BJ (cell line): Measurements from ENCODE around the gene SCYGR7. TPM values are rescaled to one million over a fixed set of nuclear protein-coding genes. Genes with fewer than 3 reads are reported as not detected.
"Not testable (repeated sequence)": the region's sequence is repeated elsewhere in the genome, so short reads cannot be mapped to it uniquely, and the experiment has no call there.

Experiments used
- CTCF ChIA-PET: fragments of 350-600 bp; formaldehyde crosslinking; extraction: SDS; loops from one replicate; lab custom pipeline; 2021; ENCODE audit warnings: antibody characterized with exemption, inconsistent platforms; lab: Yijun Ruan, JAX
- POLR2A ChIA-PET: fragments of 300-600 bp; sonication (Branson Sonifier 250); formaldehyde crosslinking; extraction: SDS; loops from one replicate; lab custom pipeline; 2021; ENCODE audit warnings: antibody characterized with exemption; lab: Charles Lee
- DNase-seq: peaks from one replicate; pipeline ENCODE4 v3.0.0-alpha.2; 2011; ENCODE audit warnings: low read depth
- H3K27me3 ChIP-seq: 2 replicates; pipeline ENCODE4 v1.6.0; 2011; ENCODE audit warnings: low read length; ENCODE audit not compliant: control insufficient read depth, insufficient read depth
- H3K36me3 ChIP-seq: 2 replicates; pipeline ENCODE4 v1.5.1; 2011; ENCODE audit warnings: low read length; ENCODE audit not compliant: control insufficient read depth, insufficient read depth
- H3K4me3 ChIP-seq: 2 replicates; pipeline ENCODE4 v1.5.1; 2011; ENCODE audit warnings: low read depth, mild to moderate bottlenecking, control low read depth, low read length
- polyA plus RNA-seq: library from polyadenylated mRNA; depleted of rRNA; stranded (reverse); fragments of >200 nt; gene quantifications from 2 replicates; pipeline ENCODE4 v1.2.3, GENCODE V29; 2011
- TF ChIP-seq, protein P1 (sequence below): IDR thresholded peaks from 2 replicates; pipeline ENCODE4 v1.5.1; 2011; ENCODE audit warnings: low read depth, mild to moderate bottlenecking, control low read depth, inconsistent platforms, low read length, moderate library complexity; ENCODE audit not compliant: insufficient read depth

SCYGR7 gene
- polyA plus RNA-seq, 1 experiment = not detected

DNA sequence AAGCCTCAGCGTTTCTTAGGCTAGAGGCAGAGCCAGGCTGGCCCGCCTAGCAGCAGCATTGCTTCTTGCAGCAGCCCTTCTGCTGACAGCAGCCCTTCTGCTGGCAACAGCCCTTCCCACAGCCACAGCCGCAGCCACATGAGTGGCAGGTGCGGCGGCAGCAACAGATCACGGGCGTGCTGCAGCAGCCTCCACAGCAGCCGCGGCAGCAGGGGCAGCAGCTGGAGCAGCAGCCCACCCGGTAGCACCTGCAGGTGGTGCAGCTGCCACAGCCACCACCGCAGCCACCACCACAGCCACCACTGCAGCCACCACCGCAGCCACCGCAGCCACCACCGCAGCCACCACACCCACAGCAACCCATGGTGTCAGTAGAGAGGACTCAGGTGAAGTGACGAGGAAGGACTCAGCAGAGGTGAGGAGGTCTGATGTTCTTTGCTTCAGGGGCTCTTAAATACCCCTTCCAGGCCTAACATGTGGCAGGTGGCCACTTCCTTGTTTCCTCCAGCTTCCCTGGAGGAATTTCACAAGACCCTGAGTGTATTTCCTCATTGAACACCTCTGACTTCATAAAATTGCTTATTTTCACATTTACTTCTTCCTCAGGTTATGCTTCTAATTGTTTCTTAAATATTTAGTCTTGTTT, 3.6 kb upstream of the SCYGR7 start, which contains the start of gene SCYGR6:
Gene SCYGR6, minus strand, starts transcription at position 364 of the 646 bp plus-strand sequence. Its CDS starts 0 bp downstream, at position 364.
- H3K4me3 ChIP-seq = no peak within 1 kb of the TSS
- ChIA-PET CTCF (interaction anchor here (1.5 kb wide), 1 partner anchor 319 kb away, joined by 3 read pairs; no protein-coding TSS in a partner anchor), POLR2A (no interaction called here)
- DNase-seq = no peak
- TF ChIP-seq, protein P1, sequence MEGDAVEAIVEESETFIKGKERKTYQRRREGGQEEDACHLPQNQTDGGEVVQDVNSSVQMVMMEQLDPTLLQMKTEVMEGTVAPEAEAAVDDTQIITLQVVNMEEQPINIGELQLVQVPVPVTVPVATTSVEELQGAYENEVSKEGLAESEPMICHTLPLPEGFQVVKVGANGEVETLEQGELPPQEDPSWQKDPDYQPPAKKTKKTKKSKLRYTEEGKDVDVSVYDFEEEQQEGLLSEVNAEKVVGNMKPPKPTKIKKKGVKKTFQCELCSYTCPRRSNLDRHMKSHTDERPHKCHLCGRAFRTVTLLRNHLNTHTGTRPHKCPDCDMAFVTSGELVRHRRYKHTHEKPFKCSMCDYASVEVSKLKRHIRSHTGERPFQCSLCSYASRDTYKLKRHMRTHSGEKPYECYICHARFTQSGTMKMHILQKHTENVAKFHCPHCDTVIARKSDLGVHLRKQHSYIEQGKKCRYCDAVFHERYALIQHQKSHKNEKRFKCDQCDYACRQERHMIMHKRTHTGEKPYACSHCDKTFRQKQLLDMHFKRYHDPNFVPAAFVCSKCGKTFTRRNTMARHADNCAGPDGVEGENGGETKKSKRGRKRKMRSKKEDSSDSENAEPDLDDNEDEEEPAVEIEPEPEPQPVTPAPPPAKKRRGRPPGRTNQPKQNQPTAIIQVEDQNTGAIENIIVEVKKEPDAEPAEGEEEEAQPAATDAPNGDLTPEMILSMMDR = no peak
- H3K27me3 ChIP-seq = no peaks in the 10 kb centered on the region
- H3K36me3 ChIP-seq = no peaks in the 10 kb centered on the region

DNA sequence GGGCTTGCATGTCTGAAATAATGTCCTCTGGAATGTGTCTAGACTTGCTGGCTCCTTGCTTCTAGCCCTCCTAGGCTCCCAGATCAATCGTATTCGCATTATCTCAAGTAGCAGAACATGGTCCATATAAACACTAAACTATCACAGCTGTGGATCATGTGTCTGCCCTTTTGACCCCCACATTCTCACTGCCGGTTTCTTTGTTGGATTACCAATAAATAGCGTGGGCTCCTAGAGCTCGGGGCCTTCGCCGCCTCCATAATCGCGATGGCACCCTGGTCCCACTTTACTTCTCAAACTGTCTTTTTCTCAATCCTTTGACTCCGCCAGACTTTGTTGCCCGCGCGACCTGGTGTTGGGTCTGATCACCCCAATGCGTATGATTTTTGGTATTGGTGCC, 11.2 kb downstream of the SCYGR7 start:
- Histone ChIP-seq H3K36me3 (no peaks in the 10 kb centered on the region), H3K27me3 (no peaks in the 10 kb centered on the region), H3K4me3 (no peak overlapping the region)
- CTCF ChIA-PET = interaction anchor here (1.0 to 1.2 kb wide), 3 partner anchors 19 to 81 kb away, joined by 3 to 4 read pairs (median 3); no protein-coding TSS in a partner anchor
- TF ChIP-seq, protein P1 = no peak
- no peak for DNase-seq
- POLR2A ChIA-PET = no interaction called here

DNA sequence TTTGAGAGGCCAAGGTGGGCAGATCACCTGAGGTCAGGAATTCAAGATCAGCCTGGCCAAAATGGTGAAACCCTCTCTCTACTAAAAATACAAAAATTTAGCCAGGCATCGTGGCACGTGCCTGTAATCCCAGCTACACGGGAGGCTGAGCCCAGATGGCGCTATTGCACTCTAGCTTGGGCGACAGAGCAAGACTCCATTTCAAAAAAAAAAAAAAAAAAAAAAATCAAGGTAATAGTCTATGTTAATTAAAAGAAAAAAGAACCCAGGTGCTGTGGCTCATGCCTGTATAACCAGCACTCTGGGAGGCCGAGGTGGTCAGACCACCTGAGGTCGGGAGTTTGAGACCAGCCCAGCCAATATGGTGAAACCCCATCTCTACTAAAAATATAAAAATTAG, 12.6 kb downstream of the SCYGR7 start:
- H3K27me3 ChIP-seq, DNase-seq, H3K4me3 ChIP-seq, H3K36me3 ChIP-seq, POLR2A ChIA-PET: not testable (repeated sequence)
- CTCF ChIA-PET = interaction anchor here (0.9 kb wide), 1 partner anchor 24 kb away, joined by 3 read pairs; no protein-coding TSS in a partner anchor

DNA sequence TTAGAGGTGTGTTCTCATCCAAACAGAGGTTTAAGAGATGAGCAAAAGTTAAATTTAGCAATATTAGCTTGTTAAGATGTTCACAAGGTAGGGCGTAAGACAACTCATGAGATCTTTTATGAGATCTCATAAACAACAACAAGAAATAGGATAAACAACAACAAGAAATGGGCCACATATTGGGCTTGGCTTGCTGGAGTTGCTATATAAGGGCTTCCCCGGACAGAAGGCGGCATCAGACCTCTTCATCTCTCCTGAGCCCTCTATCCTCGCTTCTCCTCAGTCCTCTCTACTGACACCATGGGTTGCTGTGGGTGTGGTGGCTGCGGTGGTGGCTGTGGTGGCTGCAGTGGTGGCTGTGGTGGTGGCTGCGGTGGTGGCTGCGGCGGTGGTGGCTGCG, 17.5 kb downstream of the SCYGR7 start, which contains the start of gene SCYGR8:
Gene SCYGR8, plus strand, starts transcription at position 301 of the 400 bp plus-strand sequence. Its CDS starts 0 bp downstream, at position 301.
- CTCF ChIA-PET = no interaction called here
- no peaks in the 10 kb centered on the region for H3K27me3 ChIP-seq
- no peak for DNase-seq
- POLR2A ChIA-PET = no interaction called here
- no peak within 1 kb of the TSS for H3K4me3 ChIP-seq
- TF ChIP-seq, protein P1 = no peak
- no peaks in the 10 kb centered on the region for H3K36me3 ChIP-seq

DNA sequence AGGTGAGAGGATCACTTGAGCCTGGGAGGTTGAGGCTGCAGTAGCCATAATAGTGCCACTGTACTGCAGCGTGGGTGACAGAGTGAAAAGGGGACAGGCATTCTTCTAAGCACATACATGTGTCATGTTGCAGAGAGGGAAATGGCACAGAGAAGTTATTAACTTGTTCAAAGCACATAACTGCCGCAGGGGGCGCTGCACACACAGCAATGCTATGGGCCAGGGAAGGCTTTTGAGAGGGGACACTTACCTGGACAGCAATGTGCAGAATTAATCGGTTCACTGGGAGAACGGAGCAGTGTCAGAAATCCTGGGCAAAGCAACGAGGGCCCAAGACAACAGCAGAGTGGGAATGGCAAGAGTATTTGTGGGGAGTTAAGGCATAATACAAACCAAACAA, 19.9 kb downstream of the SCYGR7 start:
- no peak for DNase-seq
- Histone ChIP-seq H3K4me3 (no peak overlapping the region), H3K27me3 (no peaks in the 10 kb centered on the region), H3K36me3 (no peaks in the 10 kb centered on the region)
- ChIA-PET POLR2A (no interaction called here), CTCF (no interaction called here)
- TF ChIP-seq, protein P1 = no peak

DNA sequence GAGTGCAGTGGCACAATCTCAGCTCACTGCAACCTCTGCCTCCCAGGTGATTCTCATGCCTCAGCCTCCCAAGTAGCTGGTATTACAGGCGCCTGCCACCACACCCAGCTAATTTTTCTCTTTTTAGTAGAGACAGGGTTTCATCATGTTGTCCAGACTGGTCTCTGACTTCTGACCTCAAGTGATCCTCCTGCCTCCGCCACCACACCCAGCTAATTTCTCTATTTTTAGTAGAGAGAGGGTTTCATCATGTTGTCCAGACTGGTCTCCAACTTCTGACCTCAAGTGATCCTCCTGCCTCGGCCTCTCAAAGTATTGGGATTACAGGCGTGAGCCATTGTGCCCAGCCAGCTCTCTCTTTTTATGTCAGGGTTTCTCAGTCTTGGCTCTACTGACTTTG, 28.1 kb downstream of the SCYGR7 start:
- CTCF ChIA-PET = interaction anchor here (2.0 kb wide), 1 partner anchor 10 kb away, joined by 11 read pairs; no protein-coding TSS in a partner anchor
- H3K36me3 ChIP-seq, DNase-seq, POLR2A ChIA-PET, H3K4me3 ChIP-seq, H3K27me3 ChIP-seq: not testable (repeated sequence)
